ENCODE results near the gene RASGRF2.
"Not testable (repeated sequence)": the region's sequence is repeated elsewhere in the genome, so short reads cannot be mapped to it uniquely, and the experiment has no call there.

Gene RASGRF2

DNA sequence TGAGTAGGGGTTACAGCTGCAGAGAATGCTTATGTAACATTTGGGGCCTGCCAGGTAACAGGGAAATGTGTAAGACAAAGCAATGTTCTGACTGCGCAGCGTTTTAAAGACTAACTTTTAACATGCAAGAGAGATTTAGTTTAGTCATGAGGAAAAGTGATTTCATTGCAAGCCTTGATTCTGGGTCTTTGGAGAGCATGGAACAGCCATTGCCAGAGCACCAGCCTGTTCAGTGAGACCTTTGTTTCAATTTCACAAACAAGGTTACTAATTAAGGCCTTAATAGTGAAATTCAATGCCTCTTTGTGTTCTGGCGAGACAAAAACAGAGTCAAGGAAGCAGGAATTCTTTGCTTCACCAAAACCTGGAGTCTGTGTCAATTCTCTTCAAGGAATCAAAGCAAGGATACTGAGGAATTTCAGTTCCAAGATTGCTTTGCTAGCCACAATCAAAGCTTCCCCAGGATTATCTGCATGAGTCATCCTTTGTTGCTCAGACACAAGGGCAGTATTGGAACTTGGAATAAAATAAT, 287.3 kb downstream of the RASGRF2 start:
- DNase-seq = no peak

DNA sequence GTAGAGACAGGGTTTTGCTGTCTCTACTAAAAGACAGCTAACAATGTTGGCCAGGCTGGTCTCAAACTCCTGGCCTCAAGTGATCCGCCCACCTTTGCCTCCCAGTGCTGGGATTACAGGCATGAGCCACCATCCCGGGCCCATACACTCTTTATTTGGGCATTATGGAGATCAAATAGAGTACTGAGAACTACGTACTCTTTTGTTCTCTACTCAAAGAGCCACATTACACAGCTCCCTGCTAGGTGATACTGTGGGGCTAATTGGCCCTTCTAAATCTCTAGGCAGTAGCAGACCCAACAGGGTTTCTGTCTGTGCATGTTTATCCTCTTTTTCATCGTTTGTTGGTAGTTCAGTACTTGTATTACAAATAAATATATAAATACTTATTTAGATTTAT, 289.1 kb downstream of the RASGRF2 start:
- no peak for DNase-seq

DNA sequence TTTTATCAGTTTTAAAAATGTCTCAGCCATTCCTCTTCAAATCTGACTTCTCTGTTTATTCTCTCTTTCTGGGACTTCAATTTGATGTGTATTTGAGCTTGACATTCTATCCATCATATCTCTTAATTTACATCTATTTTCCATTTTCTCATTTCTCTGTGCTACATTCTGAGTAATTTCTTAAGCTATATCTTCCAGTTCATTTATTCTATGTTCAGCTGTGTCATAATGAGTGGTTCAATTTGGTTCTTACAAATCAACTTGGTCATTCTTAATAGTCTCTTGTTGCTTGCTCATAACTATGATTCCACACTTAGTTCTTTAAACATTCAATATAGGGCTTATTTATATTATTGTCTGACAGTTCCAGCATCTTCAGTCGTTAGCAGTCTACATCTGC, 289.8 kb downstream of the RASGRF2 start:
- DNase-seq = no peak

DNA sequence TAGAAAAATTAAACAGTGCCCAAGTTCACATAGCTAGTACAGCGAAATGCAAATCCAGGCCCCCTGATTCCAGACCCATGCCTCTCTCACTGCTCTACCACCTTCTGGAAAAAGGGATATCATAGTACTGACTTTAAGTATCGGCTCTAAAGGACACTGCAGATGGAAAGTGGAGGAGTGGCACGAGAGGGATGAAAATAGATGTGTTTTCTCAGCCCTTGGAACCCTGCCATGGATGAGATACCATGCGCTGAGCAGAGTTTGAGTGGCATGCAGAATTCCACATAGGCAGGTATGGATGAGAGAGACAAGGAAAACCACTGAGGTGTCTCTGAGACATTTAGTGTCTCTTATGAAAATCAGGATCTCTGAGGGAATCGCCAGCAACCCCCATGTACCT, 291.8 kb downstream of the RASGRF2 start:
- no peak for DNase-seq

DNA sequence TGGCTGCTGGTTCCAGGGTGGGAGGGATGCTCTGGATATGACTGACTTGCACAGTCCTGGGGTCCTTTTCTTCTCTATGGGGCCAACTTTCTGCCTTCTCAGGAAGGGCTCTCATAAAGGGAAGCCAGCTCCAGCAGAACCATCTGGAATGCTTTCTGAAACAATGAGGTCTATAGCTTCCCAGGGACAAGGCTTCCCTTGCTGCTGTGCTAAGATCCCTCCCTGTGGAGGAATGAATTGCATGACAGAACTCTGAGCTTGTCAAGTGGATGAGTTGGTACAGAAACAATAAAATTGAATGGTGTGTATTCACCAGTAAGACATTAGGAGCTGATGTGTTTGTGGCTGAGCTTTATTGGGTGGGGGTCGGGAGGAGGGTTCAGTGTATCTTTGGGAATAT, 292.7 kb downstream of the RASGRF2 start:
- no peak for DNase-seq

DNA sequence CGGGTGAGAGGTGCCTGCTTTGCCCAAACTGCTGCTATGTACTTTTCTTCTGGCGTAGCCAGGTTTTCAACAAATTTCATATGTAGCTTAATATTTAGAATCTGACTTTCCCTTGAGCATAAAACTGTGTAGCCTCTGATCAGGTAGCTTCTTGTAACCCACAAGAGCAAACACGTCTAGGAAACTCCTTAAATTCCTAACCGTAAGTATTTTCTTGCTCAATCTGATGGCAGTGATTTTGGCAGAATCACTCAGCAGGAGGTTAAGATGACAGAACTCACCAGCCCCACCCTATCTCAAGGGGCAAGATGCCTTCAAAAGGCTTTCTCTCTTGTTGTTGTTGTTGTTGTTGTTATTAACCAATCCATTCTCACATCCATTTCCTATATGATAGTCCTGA, 293.7 kb downstream of the RASGRF2 start:
- no peak for DNase-seq

DNA sequence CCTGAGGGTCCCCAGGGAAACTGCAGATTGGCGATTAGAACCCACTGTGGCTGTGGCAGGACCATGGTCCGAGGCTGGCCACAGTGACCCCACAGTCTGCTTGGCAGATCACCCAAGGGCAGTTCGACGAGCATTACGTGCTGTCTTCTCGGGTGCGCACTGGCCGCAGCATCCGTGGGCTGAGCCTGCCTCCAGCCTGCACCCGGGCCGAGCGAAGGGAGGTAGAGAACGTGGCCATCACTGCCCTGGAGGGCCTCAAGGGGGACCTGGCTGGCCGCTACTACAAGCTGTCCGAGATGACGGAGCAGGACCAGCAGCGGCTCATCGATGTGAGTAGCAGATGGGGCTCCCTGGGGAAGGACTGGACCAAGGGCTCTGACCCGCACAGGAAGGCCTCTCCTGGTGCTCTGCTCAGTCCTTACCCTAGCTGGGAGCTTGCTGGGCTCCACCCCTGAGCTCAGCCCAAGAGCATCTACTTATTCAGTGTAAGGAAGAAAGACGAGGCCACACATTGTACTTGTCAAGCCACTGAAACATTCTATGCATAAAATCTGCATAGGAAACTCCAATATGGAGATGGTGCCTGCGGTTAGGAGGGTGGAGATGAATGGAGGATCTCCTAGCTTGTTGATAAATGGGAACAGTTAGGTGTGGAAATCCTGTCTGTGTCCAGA, 294.9 kb downstream of the RASGRF2 start:
- no peak for DNase-seq

DNA sequence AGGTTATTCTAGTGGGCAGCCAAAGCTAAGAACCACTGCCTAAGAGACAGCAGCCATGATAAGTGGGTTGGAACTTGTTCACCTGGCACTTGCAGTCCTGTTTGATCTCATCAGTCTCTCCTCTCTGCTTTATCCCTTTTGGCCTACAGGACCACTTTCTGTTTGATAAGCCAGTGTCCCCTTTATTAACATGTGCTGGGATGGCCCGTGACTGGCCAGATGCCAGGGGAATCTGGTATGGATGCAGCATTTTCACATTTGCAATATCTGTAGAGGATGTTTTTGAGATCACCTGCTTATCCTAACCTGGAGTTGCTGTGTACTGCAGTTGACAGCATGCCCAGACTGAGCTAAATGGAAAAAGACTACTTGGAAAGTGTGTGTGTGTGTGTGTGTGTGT, 296.6 kb downstream of the RASGRF2 start:
- DNase-seq = no peak

DNA sequence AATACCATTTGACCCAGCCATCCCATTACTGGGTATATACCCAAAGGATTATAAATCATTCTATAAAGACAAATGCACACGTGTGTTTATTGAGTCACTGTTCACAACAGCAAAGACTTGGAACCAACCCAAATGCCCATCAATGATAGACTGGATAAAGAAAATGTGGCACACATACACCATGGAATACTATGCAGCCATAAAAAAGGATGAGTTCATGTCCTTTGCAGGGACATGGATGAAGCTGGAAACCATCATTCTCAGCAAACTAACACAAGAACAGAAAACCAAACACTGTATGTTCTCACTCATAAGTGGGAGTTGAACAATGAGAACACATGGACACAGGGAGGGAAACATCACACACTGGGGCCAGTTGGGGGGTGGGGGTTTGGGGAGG, 302.6 kb downstream of the RASGRF2 start:
- DNase-seq = not testable (repeated sequence)

DNA sequence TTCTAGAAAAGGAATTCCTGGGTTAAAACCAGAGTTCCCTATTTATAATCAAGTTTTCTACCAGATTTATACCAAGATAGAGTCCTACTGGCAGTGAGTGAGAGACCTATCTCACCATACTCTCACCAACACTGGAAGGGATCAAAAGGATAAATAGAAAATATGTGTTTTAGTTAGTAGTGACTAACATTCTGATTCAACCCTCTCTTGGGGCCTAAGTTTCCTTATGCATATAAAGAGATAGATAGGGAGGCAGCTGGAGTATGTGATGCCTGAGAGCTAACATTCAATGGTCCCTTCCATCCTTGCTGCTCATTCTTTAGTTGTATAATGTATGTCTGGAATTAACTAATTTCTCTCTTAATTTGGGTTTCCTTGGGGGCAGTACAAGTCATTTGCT, 304.9 kb downstream of the RASGRF2 start:
- no peak for DNase-seq

DNA sequence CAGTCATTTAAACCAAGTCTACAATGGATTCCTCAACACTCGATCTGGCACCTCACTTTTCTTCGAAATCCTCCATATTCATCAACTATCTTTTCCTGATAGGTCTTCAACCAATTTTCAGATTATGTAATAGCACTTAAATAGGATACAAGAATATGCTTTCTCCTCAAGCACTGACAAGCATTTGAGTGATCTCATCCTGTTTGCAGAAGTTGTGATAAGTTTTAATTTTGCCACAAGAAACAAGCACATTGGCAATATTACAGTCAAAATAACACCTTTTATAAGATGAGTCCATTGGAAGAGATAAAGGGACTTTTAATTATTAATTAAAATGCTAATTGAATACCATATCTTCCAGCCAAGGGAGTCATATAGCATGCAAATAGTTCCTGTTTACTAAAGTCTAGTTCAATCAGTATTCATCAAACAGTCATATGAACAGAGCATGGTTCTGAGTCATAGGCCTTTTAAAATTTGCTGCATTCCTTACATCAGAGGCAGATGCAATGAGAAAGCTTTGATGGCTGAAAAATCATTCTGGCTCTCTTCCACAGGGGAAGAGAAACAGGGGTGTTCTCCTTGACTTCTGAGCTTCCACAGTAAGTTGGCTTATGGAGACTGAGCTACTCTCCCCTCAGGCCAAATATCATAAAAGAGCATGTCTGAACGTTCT, 308.5 kb downstream of the RASGRF2 start:
- DNase-seq = no peak

DNA sequence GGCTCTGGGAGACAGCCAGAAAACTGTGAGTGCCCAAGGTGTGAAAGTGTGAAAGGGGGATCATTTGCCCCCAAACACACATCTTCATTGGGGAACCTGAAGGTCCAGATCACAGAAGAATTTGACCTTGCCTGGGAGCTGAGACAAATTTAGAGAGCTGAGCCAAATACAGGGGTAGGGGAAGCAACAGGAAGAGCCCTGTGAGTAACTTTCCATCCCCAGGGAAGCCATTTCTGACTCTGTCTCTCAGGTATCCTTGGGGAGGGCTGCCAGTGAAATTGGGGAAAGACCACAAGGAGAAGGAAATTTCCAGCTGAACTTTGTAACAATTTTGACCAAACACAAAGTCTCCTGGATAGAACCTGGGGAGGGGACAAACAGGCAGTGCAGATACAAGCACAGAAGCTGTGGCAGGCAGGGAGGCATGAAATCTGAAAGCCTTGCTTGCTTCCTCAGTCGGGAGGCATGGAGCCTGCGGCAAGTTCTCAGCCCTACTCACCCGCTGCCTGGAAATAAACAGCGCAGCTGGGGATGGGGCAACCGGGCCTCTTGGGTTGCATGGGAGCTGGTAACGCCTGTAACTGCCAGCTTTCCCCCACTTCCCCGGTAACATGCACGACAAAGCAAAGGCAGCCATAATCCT, 309.7 kb downstream of the RASGRF2 start:
- no peak for DNase-seq

DNA sequence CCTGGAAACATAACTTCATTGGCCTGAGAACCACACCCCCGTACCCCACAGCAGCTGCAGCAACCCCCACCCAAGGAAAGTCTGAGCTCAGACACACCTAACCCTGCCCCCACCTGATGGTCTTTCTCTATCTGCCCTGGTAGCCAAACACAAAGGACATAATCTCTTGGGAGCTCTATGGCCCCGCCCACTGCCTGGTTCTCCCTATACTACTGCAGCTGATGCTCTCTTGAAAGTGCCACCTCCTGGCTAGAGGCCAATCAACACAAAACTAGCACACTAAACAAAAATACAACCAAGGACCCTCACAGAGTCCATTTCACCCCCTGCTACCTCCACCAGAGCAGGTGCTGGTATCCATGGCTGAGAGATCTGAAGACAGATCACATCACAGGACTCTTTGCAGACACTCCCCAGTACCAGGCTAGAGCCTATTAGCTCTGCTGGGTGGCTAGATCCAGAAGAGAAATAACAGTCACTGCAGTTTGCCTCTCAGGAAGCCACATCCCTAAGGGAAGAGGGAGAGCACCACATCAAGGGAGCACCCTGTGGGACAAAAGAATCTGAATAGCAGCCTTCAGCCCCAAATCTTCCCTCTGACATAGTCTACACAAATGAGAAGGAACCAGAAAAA, 310.3 kb downstream of the RASGRF2 start:
- not testable (repeated sequence) for DNase-seq
